GM20000 (cell line): ENCODE results near the gene GABPB1.
"Not testable (repeated sequence)": the region's sequence is repeated elsewhere in the genome, so short reads cannot be mapped to it uniquely, and the experiment has no call there.

Experiments
- DNase-seq: peaks from one replicate; pipeline ENCODE4 v3.0.0; 2012; ENCODE audit warnings: low spot score
- TF ChIP-seq, protein P1 (sequence below): IDR thresholded peaks from 2 replicates; pipeline ENCODE4 v1.5.1; 2012; ENCODE audit warnings: mild to moderate bottlenecking, control low read depth; ENCODE audit errors: extremely low read depth, missing control alignments

GABPB1 gene

GRCh38 chr15:50354838-50355618 is at the start of gene GABPB1:
GABPB1 (minus strand) TSS chr15:50355198; CDS start chr15:50309798, 45,400 bp downstream.
- DNase-seq: peak; percentile 89
- TF ChIP-seq, protein P1, sequence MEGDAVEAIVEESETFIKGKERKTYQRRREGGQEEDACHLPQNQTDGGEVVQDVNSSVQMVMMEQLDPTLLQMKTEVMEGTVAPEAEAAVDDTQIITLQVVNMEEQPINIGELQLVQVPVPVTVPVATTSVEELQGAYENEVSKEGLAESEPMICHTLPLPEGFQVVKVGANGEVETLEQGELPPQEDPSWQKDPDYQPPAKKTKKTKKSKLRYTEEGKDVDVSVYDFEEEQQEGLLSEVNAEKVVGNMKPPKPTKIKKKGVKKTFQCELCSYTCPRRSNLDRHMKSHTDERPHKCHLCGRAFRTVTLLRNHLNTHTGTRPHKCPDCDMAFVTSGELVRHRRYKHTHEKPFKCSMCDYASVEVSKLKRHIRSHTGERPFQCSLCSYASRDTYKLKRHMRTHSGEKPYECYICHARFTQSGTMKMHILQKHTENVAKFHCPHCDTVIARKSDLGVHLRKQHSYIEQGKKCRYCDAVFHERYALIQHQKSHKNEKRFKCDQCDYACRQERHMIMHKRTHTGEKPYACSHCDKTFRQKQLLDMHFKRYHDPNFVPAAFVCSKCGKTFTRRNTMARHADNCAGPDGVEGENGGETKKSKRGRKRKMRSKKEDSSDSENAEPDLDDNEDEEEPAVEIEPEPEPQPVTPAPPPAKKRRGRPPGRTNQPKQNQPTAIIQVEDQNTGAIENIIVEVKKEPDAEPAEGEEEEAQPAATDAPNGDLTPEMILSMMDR: no peak

DNA sequence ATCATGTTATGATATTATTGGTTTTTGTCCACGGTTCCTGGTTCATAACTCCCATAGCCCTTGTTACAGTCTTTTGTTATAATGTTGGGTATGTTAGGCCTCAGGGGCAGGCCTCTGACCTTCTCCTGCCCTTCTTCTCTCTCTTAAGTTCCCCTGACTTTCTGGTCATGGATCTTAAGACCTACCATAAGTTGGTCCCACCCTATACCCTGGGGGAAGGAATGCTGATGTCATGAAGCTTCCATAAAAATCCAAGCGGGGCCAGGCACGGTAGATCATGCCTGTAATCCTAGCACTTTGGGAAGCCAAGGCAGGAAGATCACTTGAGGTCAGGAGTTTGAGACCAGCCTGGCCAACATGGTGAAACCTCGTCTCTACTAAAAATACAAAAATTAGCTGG is 36.6 kb upstream of the GABPB1 start:
- DNase-seq: not testable (repeated sequence)

- DNase-seq: no peak
- TF ChIP-seq, protein P1: no peak
Observed at GRCh38 chr15:50390554-50391264, 35.7 kb upstream of the GABPB1 start.

DNA sequence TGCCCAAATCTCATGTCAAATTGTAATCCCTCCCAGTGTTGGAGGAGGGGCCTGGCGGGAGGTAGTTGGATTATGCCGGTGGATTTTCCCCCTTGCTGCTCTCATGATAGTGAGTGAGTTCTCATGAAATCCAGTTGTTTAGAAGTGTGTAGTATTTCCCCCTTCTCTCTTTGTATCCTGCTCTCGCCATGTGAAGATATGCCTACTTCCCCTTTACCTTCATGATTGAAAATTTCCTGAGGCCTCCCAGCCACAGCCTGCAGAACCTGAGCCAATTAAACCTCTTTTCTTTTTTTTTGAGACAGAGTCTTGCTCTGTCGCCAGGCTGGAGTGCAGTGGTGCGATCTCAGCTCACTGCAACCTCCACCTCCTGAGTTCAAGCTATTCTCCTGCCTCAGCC is 27.4 kb upstream of the GABPB1 start:
- DNase-seq: not testable (repeated sequence)

GRCh38 chr15:50381438-50381837 is 26.4 kb upstream of the GABPB1 start:
- TF ChIP-seq, protein P1: no peak

DNA sequence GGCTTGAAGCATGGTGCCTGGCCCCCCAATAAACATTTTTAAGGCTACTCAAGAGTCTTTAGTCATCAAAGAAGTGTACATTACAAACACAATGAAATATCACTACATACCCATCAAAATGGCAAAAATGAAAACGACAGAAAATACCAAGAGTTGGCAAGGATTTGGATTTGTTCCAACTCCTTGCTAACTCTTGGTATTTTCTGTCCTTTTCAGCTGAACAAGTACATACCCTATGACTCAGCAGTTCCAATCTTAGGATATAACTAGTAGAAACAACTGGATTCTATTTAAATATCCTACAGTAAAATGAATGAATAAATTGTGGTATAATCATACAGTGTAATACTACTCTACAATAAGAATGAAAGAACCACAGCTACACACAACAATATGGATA is 25.1 kb upstream of the GABPB1 start:
- no peak for DNase-seq
- TF ChIP-seq, protein P1: no peak

More at GRCh38 chr15:50381438-50381837, 26.4 kb upstream of the GABPB1 start:
- no peak for DNase-seq

GRCh38 chr15:50379413-50379812 is 24.4 kb upstream of the GABPB1 start:
- DNase-seq: not testable (repeated sequence)

DNA sequence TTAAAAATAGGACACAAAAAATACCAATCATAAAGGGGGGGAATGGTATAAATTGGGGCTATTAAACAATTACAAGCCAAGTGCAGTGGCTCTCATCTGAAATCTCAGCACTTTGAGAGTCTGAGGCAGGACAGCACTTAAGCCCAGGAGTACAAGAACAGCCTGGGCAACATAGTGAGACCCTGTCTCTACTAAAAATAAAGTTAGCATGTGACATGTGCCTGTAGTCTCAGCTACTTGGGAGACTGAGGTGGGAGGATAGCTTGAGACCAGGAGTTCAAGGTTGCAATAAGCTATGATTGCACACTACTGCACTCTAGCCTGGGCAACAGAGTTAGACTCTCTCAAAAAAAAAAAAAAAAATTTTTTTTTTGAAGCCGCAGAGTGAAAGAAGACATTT is 23.8 kb upstream of the GABPB1 start:
- no peak for DNase-seq
- TF ChIP-seq, protein P1: no peak
